HCT116 (cell line): ENCODE measurements around the gene CCDC82.

Experiments used
- CBX3 ChIP-seq: IDR thresholded peaks from 2 replicates; pipeline ENCODE4 v1.6.1; 2012; ENCODE audit warnings: low read depth
- CEBPB ChIP-seq: IDR thresholded peaks from 2 replicates; pipeline ENCODE4 v1.6.1; 2012; ENCODE audit warnings: low read depth
- EZH2 ChIP-seq: fragments of 200-600 bp; sonication (generic); IDR thresholded peaks from 2 replicates; pipeline ENCODE4 v1.6.1; 2017; ENCODE audit warnings: antibody characterized with exemption, mixed run types
- POLR2A ChIP-seq: IDR thresholded peaks from 2 replicates; pipeline ENCODE4 v1.7.0; 2011; ENCODE audit warnings: borderline replicate concordance; ENCODE audit not compliant: insufficient read depth, insufficient read length; ENCODE audit errors: extremely low read depth
- POLR2AphosphoS5 ChIP-seq: IDR thresholded peaks from 2 replicates; pipeline ENCODE4 v1.6.1; 2011; ENCODE audit warnings: mild to moderate bottlenecking, low read depth, low read length, moderate library complexity
- SRF ChIP-seq: IDR thresholded peaks from 2 replicates; pipeline ENCODE4 v1.6.1; 2012; ENCODE audit warnings: low read depth
- YY1 ChIP-seq: IDR thresholded peaks from 2 replicates; pipeline ENCODE4 v1.6.1; 2011; ENCODE audit warnings: low read length, low read depth, moderate library complexity, mild to moderate bottlenecking; ENCODE audit not compliant: insufficient replicate concordance; ENCODE audit errors: extremely low read depth
- ZNF274 ChIP-seq: fragments of 200-500 bp; sonication (Bioruptor generic); IDR thresholded peaks from 2 replicates; pipeline ENCODE4 v1.6.1; 2014; ENCODE audit warnings: mild to moderate bottlenecking, low read depth, low read length, inconsistent platforms
- TF ChIP-seq, protein P1 (sequence below): IDR thresholded peaks from 2 replicates; pipeline ENCODE4 v1.6.1; 2012; ENCODE audit warnings: low read depth
- TF ChIP-seq, protein P2 (sequence below), 3 experiments: fragments of 200-600 bp in 1 of 3; sonication (generic) in 1 of 3; IDR thresholded peaks in 2 of 3; conservative IDR thresholded peaks in 1 of 3; 2 replicates each; pipeline ENCODE4 v1.5.1; 2012 to 2017; ENCODE audit warnings: low read depth in 2 of 3, low read length in 2 of 3, antibody characterized with exemption in 1 of 3, borderline replicate concordance in 1 of 3, control low read depth in 1 of 3, mild to moderate bottlenecking in 1 of 3, mixed read lengths in 1 of 3, mixed run types in 1 of 3, moderate library complexity in 1 of 3; ENCODE audit not compliant: insufficient read depth in 1 of 3

DNA sequence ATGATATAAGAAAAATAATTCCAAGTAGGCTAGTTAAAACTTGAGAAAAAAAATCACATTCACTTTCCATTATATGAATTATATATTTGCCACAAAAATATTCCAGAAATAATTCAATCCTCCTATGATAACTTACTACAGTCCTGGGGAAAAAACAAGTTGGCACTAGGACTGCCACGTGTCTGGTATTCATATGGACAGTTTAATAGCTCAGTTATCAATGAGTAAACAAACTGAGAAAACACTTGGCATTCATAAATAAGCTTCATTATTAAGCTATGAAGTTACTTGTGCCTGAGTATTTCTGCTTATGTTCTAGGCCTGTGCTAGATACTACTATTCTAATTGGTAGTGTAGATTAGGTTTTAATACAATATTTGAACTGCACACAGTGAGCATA, 24.2 kb downstream of the CCDC82 start:
- TF ChIP-seq, protein P1, sequence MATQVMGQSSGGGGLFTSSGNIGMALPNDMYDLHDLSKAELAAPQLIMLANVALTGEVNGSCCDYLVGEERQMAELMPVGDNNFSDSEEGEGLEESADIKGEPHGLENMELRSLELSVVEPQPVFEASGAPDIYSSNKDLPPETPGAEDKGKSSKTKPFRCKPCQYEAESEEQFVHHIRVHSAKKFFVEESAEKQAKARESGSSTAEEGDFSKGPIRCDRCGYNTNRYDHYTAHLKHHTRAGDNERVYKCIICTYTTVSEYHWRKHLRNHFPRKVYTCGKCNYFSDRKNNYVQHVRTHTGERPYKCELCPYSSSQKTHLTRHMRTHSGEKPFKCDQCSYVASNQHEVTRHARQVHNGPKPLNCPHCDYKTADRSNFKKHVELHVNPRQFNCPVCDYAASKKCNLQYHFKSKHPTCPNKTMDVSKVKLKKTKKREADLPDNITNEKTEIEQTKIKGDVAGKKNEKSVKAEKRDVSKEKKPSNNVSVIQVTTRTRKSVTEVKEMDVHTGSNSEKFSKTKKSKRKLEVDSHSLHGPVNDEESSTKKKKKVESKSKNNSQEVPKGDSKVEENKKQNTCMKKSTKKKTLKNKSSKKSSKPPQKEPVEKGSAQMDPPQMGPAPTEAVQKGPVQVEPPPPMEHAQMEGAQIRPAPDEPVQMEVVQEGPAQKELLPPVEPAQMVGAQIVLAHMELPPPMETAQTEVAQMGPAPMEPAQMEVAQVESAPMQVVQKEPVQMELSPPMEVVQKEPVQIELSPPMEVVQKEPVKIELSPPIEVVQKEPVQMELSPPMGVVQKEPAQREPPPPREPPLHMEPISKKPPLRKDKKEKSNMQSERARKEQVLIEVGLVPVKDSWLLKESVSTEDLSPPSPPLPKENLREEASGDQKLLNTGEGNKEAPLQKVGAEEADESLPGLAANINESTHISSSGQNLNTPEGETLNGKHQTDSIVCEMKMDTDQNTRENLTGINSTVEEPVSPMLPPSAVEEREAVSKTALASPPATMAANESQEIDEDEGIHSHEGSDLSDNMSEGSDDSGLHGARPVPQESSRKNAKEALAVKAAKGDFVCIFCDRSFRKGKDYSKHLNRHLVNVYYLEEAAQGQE = no peak
- TF ChIP-seq, protein P2, sequence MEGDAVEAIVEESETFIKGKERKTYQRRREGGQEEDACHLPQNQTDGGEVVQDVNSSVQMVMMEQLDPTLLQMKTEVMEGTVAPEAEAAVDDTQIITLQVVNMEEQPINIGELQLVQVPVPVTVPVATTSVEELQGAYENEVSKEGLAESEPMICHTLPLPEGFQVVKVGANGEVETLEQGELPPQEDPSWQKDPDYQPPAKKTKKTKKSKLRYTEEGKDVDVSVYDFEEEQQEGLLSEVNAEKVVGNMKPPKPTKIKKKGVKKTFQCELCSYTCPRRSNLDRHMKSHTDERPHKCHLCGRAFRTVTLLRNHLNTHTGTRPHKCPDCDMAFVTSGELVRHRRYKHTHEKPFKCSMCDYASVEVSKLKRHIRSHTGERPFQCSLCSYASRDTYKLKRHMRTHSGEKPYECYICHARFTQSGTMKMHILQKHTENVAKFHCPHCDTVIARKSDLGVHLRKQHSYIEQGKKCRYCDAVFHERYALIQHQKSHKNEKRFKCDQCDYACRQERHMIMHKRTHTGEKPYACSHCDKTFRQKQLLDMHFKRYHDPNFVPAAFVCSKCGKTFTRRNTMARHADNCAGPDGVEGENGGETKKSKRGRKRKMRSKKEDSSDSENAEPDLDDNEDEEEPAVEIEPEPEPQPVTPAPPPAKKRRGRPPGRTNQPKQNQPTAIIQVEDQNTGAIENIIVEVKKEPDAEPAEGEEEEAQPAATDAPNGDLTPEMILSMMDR (IDR thresholded peaks at IDR 0.05 in 2 of 3, conservative IDR thresholded peaks at IDR 0.05 in 1 of 3; ENCODE audit: borderline replicate concordance in 1 of 3, insufficient read depth in 1 of 3, low read depth in 2 of 3, low read length in 2 of 3) = no peak
- TF ChIP-seq EZH2 = no peak
- no peak for TF ChIP-seq POLR2A
- TF ChIP-seq ZNF274 = no peak
- TF ChIP-seq POLR2AphosphoS5 = no peak
- TF ChIP-seq SRF = no peak
- TF ChIP-seq YY1 = no peak
- no peak for TF ChIP-seq CBX3
- TF ChIP-seq CEBPB = no peak
